ENCODE results near the gene MEOX1.

Gene MEOX1

GRCh38 chr17:43620581-43620980 lies 41.1 kb downstream of the MEOX1 start:
- no peak overlapping the region for H3K18ac ChIP-seq (ENCODE audit: low read length)
- H3K79me1 ChIP-seq (ENCODE audit: low read depth, low read length) = no peaks in the 10 kb centered on the region
- no peak overlapping the region for H3K4me3 ChIP-seq (ENCODE audit: low read length in 2 of 2)
- H3K4ac ChIP-seq (ENCODE audit: low read length) = no peak overlapping the region
- H3K36me3 ChIP-seq (replicated peaks in 1 of 2; ENCODE audit: control insufficient read depth in 2 of 2, insufficient read depth in 2 of 2, low read length in 2 of 2) = no peaks in the 10 kb centered on the region
- no peak overlapping the region for H2BK15ac ChIP-seq (ENCODE audit: low read length)
- H4K8ac ChIP-seq (ENCODE audit: low read depth, low read length) = no peak overlapping the region
- no peak overlapping the region for H3K9ac ChIP-seq (ENCODE audit: low read depth, low read length, poor library complexity)
- no peak overlapping the region for H2BK12ac ChIP-seq (ENCODE audit: low read length)
- peaks cover 0 to 6% (median 3%) of the 10 kb centered on the region in 3 experiments for H3K27me3 ChIP-seq (ENCODE audit: control insufficient read depth in 3 of 3, insufficient read depth in 3 of 3, low read depth in 1 of 3, low read length in 3 of 3)
- H2AK5ac ChIP-seq (ENCODE audit: low read depth, low read length) = no peak overlapping the region
- peaks cover 0 to 5% of the 10 kb centered on the region in 2 donors for H3K4me1 ChIP-seq (ENCODE audit: control insufficient read depth in 2 of 2, insufficient read depth in 1 of 2, low read depth in 1 of 2, low read length in 2 of 2)
- no peak overlapping the region for H2BK120ac ChIP-seq (ENCODE audit: low read depth, low read length)
- no peak overlapping the region for H2BK5ac ChIP-seq (ENCODE audit: low read length)
- no peak overlapping the region for H4K91ac ChIP-seq (ENCODE audit: low read depth, low read length, poor library complexity)
- H3K4me2 ChIP-seq (ENCODE audit: insufficient read depth, low read length, poor library complexity, severe bottlenecking) = no peak overlapping the region
- WGBS, 2 donors (ENCODE audit: extremely low coverage in 2 of 2, insufficient read length in 2 of 2, insufficient replicate concordance in 1 of 2) = no CpG with 5 or more reads among the region's 2 CpGs
- no peak overlapping the region for H3K23ac ChIP-seq (ENCODE audit: low read depth, low read length, poor library complexity)
- H3K27ac ChIP-seq (replicated peaks; ENCODE audit: low read length) = no peak overlapping the region
- DNase-seq (ENCODE audit: low spot score) = no peak
- H2AFZ ChIP-seq (ENCODE audit: low read length) = no peak overlapping the region
- H3K14ac ChIP-seq (ENCODE audit: low read length) = no peak overlapping the region
- no peaks in the 10 kb centered on the region for H3K9me3 ChIP-seq (replicated peaks in 1 of 2; ENCODE audit: control insufficient read depth in 2 of 2, insufficient read depth in 1 of 2, low read depth in 1 of 2, low read length in 2 of 2)

GRCh38 chr17:43620147-43620546 lies 41.6 kb downstream of the MEOX1 start:
- Histone ChIP-seq H3K4ac (ENCODE audit: low read length) (no peak overlapping the region), H2BK120ac (ENCODE audit: low read depth, low read length) (no peak overlapping the region), H2BK5ac (ENCODE audit: low read length) (no peak overlapping the region), H3K4me1 (ENCODE audit: control insufficient read depth in 2 of 2, insufficient read depth in 1 of 2, low read depth in 1 of 2, low read length in 2 of 2) (peaks cover 0 to 5% of the 10 kb centered on the region in 2 donors), H3K23ac (ENCODE audit: low read depth, low read length, poor library complexity) (no peak overlapping the region), H2AK5ac (ENCODE audit: low read depth, low read length) (no peak overlapping the region), H3K18ac (ENCODE audit: low read length) (no peak overlapping the region), H3K9me3 (replicated peaks in 1 of 2; ENCODE audit: control insufficient read depth in 2 of 2, insufficient read depth in 1 of 2, low read depth in 1 of 2, low read length in 2 of 2) (no peaks in the 10 kb centered on the region), H2BK12ac (ENCODE audit: low read length) (no peak overlapping the region), H3K27me3 (ENCODE audit: control insufficient read depth in 3 of 3, insufficient read depth in 3 of 3, low read depth in 1 of 3, low read length in 3 of 3) (peaks cover 0 to 8% (median 3%) of the 10 kb centered on the region in 3 experiments), H3K4me3 (ENCODE audit: low read length in 2 of 2) (no peak overlapping the region), H3K36me3 (replicated peaks in 1 of 2; ENCODE audit: control insufficient read depth in 2 of 2, insufficient read depth in 2 of 2, low read length in 2 of 2) (no peaks in the 10 kb centered on the region), H2AFZ (ENCODE audit: low read length) (no peak overlapping the region), H2BK15ac (ENCODE audit: low read length) (no peak overlapping the region), H3K14ac (ENCODE audit: low read length) (no peak overlapping the region), H3K79me1 (ENCODE audit: low read depth, low read length) (no peaks in the 10 kb centered on the region), H3K27ac (replicated peaks; ENCODE audit: low read length) (no peak overlapping the region), H3K4me2 (ENCODE audit: insufficient read depth, low read length, poor library complexity, severe bottlenecking) (no peak overlapping the region), H4K91ac (ENCODE audit: low read depth, low read length, poor library complexity) (no peak overlapping the region), H4K8ac (ENCODE audit: low read depth, low read length) (no peak overlapping the region), H3K9ac (ENCODE audit: low read depth, low read length, poor library complexity) (no peak overlapping the region)
- no CpG with 5 or more reads among the region's 9 CpGs for WGBS, 2 donors (ENCODE audit: extremely low coverage in 2 of 2, insufficient read length in 2 of 2, insufficient replicate concordance in 1 of 2)
- DNase-seq (ENCODE audit: low spot score) = no peak

DNA sequence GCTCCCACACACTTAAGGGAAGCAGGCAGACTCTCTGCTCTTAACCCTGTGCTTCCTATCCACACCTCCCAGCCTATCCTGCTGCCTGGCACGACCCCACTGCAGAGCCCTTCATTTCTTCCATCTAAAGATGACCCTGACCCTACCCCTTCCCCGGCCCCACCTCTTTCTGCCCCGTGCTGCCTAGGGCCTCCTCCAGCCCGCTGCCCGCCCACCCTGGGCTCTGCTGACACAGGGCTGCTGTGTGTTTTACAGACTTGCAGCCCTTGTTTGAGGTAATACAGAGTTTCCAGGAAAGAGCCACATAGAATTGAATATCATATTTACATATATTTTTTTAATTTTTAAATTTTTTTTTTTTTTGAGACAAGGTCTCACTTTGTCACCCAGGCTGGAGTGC lies 42.0 kb downstream of the MEOX1 start:
- no peak overlapping the region for H2BK12ac ChIP-seq (ENCODE audit: low read length)
- no peak overlapping the region for H3K9ac ChIP-seq (ENCODE audit: low read depth, low read length, poor library complexity)
- H2BK5ac ChIP-seq (ENCODE audit: low read length) = no peak overlapping the region
- DNase-seq (ENCODE audit: low spot score) = no peak
- no peaks in the 10 kb centered on the region for H3K79me1 ChIP-seq (ENCODE audit: low read depth, low read length)
- H3K4ac ChIP-seq (ENCODE audit: low read length) = no peak overlapping the region
- H3K36me3 ChIP-seq (replicated peaks in 1 of 2; ENCODE audit: control insufficient read depth in 2 of 2, insufficient read depth in 2 of 2, low read length in 2 of 2) = no peaks in the 10 kb centered on the region
- H3K9me3 ChIP-seq (replicated peaks in 1 of 2; ENCODE audit: control insufficient read depth in 2 of 2, insufficient read depth in 1 of 2, low read depth in 1 of 2, low read length in 2 of 2) = no peaks in the 10 kb centered on the region
- no CpG with 5 or more reads among the region's 5 CpGs for WGBS, 2 donors (ENCODE audit: extremely low coverage in 2 of 2, insufficient read length in 2 of 2, insufficient replicate concordance in 1 of 2)
- no peak overlapping the region for H3K23ac ChIP-seq (ENCODE audit: low read depth, low read length, poor library complexity)
- peaks cover 0 to 13% (median 3%) of the 10 kb centered on the region in 3 experiments for H3K27me3 ChIP-seq (ENCODE audit: control insufficient read depth in 3 of 3, insufficient read depth in 3 of 3, low read depth in 1 of 3, low read length in 3 of 3)
- H3K14ac ChIP-seq (ENCODE audit: low read length) = no peak overlapping the region
- H2BK120ac ChIP-seq (ENCODE audit: low read depth, low read length) = no peak overlapping the region
- no peak overlapping the region for H2AK5ac ChIP-seq (ENCODE audit: low read depth, low read length)
- no peak overlapping the region for H2AFZ ChIP-seq (ENCODE audit: low read length)
- H3K4me1 ChIP-seq (ENCODE audit: control insufficient read depth in 2 of 2, insufficient read depth in 1 of 2, low read depth in 1 of 2, low read length in 2 of 2) = peaks cover 0 to 5% of the 10 kb centered on the region in 2 donors
- H3K4me2 ChIP-seq (ENCODE audit: insufficient read depth, low read length, poor library complexity, severe bottlenecking) = no peak overlapping the region
- no peak overlapping the region for H3K18ac ChIP-seq (ENCODE audit: low read length)
- no peak overlapping the region for H2BK15ac ChIP-seq (ENCODE audit: low read length)
- H3K4me3 ChIP-seq (ENCODE audit: low read length in 2 of 2) = no peak overlapping the region
- no peak overlapping the region for H4K8ac ChIP-seq (ENCODE audit: low read depth, low read length)
- no peak overlapping the region for H4K91ac ChIP-seq (ENCODE audit: low read depth, low read length, poor library complexity)
- H3K27ac ChIP-seq (replicated peaks; ENCODE audit: low read length) = no peak overlapping the region

- no peak overlapping the region for H2BK5ac ChIP-seq (ENCODE audit: low read length)
- H3K14ac ChIP-seq (ENCODE audit: low read length) = no peak overlapping the region
- DNase-seq (ENCODE audit: low spot score) = no peak
- no peak overlapping the region for H2BK15ac ChIP-seq (ENCODE audit: low read length)
- no CpG with 5 or more reads among the region's 8 CpGs for WGBS, 2 donors (ENCODE audit: extremely low coverage in 2 of 2, insufficient read length in 2 of 2, insufficient replicate concordance in 1 of 2)
- no peak overlapping the region for H2BK12ac ChIP-seq (ENCODE audit: low read length)
- H3K4ac ChIP-seq (ENCODE audit: low read length) = no peak overlapping the region
- no peak overlapping the region for H3K27ac ChIP-seq (replicated peaks; ENCODE audit: low read length)
- no peak overlapping the region for H2AK5ac ChIP-seq (ENCODE audit: low read depth, low read length)
- no peak overlapping the region for H4K8ac ChIP-seq (ENCODE audit: low read depth, low read length)
- H3K18ac ChIP-seq (ENCODE audit: low read length) = no peak overlapping the region
- peaks cover 0 to 5% of the 10 kb centered on the region in 2 donors for H3K4me1 ChIP-seq (ENCODE audit: control insufficient read depth in 2 of 2, insufficient read depth in 1 of 2, low read depth in 1 of 2, low read length in 2 of 2)
- H3K23ac ChIP-seq (ENCODE audit: low read depth, low read length, poor library complexity) = no peak overlapping the region
- H4K91ac ChIP-seq (ENCODE audit: low read depth, low read length, poor library complexity) = no peak overlapping the region
- no peak overlapping the region for H2BK120ac ChIP-seq (ENCODE audit: low read depth, low read length)
- peaks cover 0 to 15% (median 3%) of the 10 kb centered on the region in 3 experiments for H3K27me3 ChIP-seq (ENCODE audit: control insufficient read depth in 3 of 3, insufficient read depth in 3 of 3, low read depth in 1 of 3, low read length in 3 of 3)
- H3K4me2 ChIP-seq (ENCODE audit: insufficient read depth, low read length, poor library complexity, severe bottlenecking) = no peak overlapping the region
- H3K9me3 ChIP-seq (replicated peaks in 1 of 2; ENCODE audit: control insufficient read depth in 2 of 2, insufficient read depth in 1 of 2, low read depth in 1 of 2, low read length in 2 of 2) = no peaks in the 10 kb centered on the region
- H3K36me3 ChIP-seq (replicated peaks in 1 of 2; ENCODE audit: control insufficient read depth in 2 of 2, insufficient read depth in 2 of 2, low read length in 2 of 2) = no peaks in the 10 kb centered on the region
- H3K9ac ChIP-seq (ENCODE audit: low read depth, low read length, poor library complexity) = no peak overlapping the region
- H3K79me1 ChIP-seq (ENCODE audit: low read depth, low read length) = no peaks in the 10 kb centered on the region
- H3K4me3 ChIP-seq (ENCODE audit: low read length in 2 of 2) = no peak overlapping the region
- H2AFZ ChIP-seq (ENCODE audit: low read length) = no peak overlapping the region
Observed at GRCh38 chr17:43618276-43618675, 43.4 kb downstream of the MEOX1 start.

All from neuronal stem cell (in vitro differentiated cells).